Astrocyte of the cerebellum (primary cell): ENCODE measurements around the gene VASH1.

ENCODE experiments used
- DNase-seq: peaks from one replicate; pipeline ENCODE4 v3.0.0-alpha.2; 2011; ENCODE audit warnings: low read depth
- H3K4me3 ChIP-seq: 2 replicates; pipeline ENCODE4 v1.5.1; 2011; ENCODE audit warnings: mild to moderate bottlenecking, low read depth, low read length, moderate library complexity
- in situ Hi-C: cut with HindIII; loops from 2 replicates; pipeline ENCODE4 v1.10.0; 2017; ENCODE audit warnings: low sequenced_read_pairs
- TF ChIP-seq, protein P1 (sequence below): IDR thresholded peaks from 2 replicates; pipeline ENCODE4 v1.5.1; 2012; ENCODE audit warnings: low read length, low read depth, moderate library complexity, mild to moderate bottlenecking; ENCODE audit errors: missing control alignments

VASH1 gene

DNA sequence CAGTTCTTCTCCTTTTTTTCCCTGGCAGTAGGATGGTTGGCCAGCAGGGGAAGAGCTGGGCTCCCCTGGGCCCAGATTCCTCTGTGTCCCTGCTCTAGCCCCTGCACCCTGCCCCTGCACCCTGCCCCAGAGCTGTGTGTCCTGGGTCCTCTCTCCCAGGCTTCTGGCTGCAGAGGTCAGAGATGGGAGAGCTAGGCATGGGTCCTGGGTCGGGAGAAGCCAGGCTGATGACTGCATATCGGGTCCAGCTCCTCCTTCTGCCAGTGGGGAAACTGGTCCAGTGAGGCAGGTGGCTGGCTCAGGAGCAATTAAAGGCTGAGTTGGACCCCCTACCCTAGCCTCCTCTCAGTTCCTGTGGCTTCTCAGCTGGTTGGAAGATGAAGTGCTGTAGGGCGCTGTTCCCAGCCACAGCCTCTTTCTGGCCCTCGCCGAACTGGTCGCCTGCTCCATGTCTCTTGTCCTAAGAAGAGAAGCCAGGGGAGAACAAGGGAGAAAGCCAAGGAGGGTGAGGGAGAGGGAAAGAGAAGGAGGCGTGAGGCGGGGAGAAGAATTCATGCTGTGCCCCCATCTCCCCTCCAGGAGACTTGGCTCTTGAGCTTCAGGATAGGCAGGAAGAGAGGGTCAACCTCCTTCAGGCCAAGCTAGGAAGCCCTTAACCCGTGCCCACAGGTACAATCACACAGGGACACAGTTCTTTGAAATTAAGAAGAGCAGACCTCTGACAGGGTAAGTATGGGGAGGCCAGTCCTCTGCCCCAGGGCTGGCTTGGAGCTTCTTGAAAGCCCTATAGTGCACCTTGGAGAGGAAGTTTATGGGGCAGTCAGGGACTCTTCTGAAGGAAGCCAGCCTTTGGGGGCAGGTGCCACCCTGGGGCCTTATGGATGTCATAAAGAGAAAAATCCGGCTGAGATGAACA, 9.5 kb downstream of the VASH1 start:
- no peak for DNase-seq
- TF ChIP-seq, protein P1, sequence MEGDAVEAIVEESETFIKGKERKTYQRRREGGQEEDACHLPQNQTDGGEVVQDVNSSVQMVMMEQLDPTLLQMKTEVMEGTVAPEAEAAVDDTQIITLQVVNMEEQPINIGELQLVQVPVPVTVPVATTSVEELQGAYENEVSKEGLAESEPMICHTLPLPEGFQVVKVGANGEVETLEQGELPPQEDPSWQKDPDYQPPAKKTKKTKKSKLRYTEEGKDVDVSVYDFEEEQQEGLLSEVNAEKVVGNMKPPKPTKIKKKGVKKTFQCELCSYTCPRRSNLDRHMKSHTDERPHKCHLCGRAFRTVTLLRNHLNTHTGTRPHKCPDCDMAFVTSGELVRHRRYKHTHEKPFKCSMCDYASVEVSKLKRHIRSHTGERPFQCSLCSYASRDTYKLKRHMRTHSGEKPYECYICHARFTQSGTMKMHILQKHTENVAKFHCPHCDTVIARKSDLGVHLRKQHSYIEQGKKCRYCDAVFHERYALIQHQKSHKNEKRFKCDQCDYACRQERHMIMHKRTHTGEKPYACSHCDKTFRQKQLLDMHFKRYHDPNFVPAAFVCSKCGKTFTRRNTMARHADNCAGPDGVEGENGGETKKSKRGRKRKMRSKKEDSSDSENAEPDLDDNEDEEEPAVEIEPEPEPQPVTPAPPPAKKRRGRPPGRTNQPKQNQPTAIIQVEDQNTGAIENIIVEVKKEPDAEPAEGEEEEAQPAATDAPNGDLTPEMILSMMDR = no peak
- in situ Hi-C loops = no loop called here
- no peak overlapping the region for H3K4me3 ChIP-seq

DNA sequence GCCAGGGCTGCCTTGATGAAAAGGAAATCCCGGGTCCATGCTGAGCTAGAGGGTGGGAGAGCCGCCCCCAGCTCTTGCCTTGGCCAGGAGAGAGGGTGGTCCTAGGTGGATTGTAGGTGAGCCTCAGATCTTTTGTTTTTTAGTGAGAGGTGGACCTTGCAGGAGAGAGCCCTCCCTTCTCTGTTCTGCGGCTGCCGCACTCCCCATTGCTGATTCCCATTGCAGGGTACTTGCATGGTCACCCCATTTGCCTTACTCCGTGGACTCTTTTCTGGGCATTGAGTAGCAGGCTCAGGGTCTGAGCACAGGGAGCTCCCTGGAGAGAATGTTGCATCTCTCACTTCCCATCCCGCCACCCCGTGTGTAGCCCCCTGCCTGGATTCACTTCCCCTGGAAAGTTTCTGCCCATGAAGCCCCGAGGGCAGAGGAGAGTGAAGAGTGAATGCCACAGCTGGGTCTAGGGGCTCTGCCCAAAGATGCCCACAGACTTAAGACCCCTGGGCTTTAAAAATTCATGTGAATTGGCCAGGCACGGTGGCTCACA, 10.2 kb downstream of the VASH1 start:
- in situ Hi-C loops = no loop called here
- TF ChIP-seq, protein P1 = no peak
- H3K4me3 ChIP-seq = no peak overlapping the region
- DNase-seq = no peak

DNA sequence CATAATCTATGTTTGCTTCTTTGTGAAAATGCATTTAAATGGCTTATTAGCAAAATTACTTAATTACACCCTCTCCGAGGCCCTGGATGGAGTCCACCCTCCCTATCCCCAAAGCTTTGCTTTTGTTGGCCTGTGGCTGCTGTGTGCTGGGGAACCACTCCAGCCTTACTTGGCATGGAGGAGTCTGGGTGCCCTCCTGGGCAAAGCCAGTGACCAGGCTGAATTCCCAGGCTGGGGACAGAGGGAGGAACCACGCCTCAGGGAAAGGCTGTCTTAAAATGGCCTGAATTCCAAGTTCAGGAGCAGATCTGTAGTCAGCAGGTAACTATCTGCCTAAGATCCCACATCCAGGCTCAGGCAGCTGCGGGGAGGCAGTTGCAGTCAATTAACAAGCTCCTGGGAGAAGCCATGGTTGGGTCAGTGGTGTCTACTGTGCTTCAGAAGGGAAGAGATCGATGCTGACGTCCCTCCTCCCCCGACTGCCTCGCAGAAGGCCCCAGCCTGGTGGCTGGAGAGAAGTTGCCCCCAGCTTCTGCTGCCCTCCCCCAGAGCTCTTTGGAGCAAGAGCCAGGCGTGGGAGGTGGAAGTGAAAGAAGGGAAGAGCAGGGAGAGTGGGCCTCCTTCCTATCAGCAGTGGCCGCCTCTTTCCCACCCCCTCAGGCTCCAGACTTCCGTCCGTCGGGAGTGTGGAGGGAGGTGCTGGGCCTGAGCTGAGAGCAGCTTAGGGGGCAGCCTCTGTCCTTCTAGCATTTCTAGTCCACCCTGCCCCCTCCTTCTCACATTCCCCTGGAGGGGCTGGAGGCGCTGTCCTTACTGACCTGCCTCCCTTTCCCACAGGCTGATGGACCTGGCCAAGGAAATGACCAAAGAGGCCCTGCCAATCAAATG, 11.3 kb downstream of the VASH1 start:
- in situ Hi-C loops = no loop called here
- DNase-seq = no peak
- TF ChIP-seq, protein P1 = no peak

DNA sequence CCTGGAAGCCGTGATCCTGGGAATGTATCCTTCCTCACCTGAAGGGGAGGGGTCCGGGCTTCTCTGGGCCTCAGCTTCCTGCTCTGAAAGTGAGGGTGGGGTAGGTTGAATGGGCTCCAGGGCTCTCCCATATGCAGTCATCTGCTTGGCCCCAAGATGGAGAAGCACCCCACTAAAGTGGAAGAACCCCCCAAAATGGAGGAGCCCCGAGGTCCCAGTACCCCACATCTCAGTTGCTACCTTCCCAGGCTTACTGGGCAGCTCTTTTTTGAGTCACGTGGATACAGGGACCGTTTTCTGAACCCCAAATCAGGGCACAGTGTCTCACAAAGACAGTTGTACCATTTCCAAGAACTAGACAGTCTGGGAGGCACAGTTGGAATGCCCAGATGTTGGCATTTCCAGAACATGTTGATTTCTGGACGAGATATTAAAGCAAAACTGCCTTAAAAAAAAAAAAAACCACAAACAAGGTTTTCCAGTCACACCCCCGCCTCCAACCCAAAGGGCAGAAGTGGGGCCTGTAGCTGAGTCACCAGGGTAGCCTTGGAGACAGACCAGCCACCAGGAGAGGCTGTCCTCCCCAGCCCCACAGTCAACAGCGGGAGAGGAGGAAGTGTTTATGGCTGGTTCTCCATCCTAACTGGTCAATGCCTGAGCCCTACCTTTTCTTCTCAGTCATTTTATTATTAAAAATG, 12.1 kb downstream of the VASH1 start:
- in situ Hi-C loops = no loop called here
- TF ChIP-seq, protein P1 = no peak
- DNase-seq = peak; percentile 36
- no peak overlapping the region for H3K4me3 ChIP-seq

More for the DNA sequence above, 11.3 kb downstream of the VASH1 start:
- H3K4me3 ChIP-seq = no peak overlapping the region

DNA sequence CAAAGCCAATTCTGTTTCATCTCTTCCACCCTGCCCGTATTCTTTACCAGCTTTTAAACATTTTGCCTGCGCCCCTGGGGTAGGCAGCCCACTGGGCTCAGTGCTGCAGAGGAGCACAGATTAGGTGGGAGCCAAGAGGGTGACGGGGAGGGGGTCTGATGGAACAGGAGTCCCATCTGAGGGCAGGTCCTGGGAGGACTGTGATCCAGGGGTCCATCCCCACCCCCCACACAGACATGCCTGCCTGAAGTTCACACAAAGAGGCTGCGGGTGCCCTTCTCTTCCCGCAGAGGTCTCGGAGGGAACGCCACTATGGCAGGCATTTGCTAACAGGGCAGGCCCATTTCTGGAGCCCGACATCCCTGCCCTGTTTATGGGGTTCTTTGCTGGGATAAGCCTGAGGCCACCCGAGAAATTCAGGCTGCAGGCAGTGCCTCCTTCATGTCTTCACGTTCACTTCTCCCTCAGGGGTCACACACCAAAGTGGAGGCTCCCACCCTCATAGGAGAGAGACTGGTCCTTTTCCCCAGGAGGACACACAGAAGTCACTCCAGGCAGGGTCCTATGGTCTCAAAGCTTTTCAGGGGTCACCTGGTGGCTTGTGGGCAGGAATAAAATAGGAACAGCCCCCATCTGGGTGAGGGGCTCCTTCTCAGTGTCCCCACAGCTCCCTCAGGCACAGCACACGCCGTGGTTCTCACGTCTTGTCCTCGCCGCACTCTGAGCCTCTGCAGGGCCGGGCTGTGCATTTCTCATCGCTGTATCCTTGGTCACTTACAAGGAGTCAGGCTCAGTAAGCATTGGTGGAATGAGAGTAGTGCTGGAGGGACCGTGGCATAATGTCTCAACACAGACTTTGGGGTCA, 12.9 kb downstream of the VASH1 start:
- no peak overlapping the region for H3K4me3 ChIP-seq
- in situ Hi-C loops = no loop called here
- no peak for DNase-seq
- TF ChIP-seq, protein P1 = no peak
